Dermis microvascular lymphatic vessel endothelial cell (primary cell): ENCODE results near the gene PPP1R15B. TPM values are rescaled to one million over a fixed set of nuclear protein-coding genes. Genes with fewer than 3 reads are reported as not detected.

Experiments used
- DNase-seq, 2 donors: peaks; one replicate each; pipeline versions ENCODE4 v3.0.0 to v3.0.0-alpha.2; 2010; ENCODE audit warnings: low read depth in 2 of 2
- total RNA-seq: library from RNA; depleted of rRNA; stranded (reverse); fragments of >200 nt; gene quantifications from 2 replicates; pipeline ENCODE4 v1.2.1, GENCODE V29; 2014

Gene PPP1R15B
- total RNA-seq, 1 donor from 2014 or later: 17.5 TPM

- DNase-seq: peak in 1 of 2 donors; percentile 77
Observed at GRCh38 chr1:204367956-204368355, 43.7 kb downstream of the PPP1R15B start.

- peak in 1 of 2 donors; percentile 35 for DNase-seq
Observed at GRCh38 chr1:204367193-204367858, 44.3 kb downstream of the PPP1R15B start.

- no peak for DNase-seq
Observed at GRCh38 chr1:204366759-204367158, 44.9 kb downstream of the PPP1R15B start.

GRCh38 chr1:204363335-204364114 is 48.1 kb downstream of the PPP1R15B start:
- DNase-seq: peak; percentile 52 to 81

- DNase-seq: no peak
Observed at GRCh38 chr1:204362984-204363334, 48.7 kb downstream of the PPP1R15B start.

GRCh38 chr1:204361781-204362180 is 49.8 kb downstream of the PPP1R15B start:
- DNase-seq: no peak

GRCh38 chr1:204361341-204361771 is 50.3 kb downstream of the PPP1R15B start:
- DNase-seq: no peak

GRCh38 chr1:204360314-204360713 is 51.3 kb downstream of the PPP1R15B start:
- no peak for DNase-seq

GRCh38 chr1:204359474-204360255 is 52.0 kb downstream of the PPP1R15B start, which contains the start of gene PLEKHA6:
PLEKHA6 (minus strand) TSS chr1:204359929; CDS start chr1:204273727, 86,202 bp downstream.
- DNase-seq: peak in 1 of 2 donors; percentile 24

GRCh38 chr1:204359131-204359473 is 52.5 kb downstream of the PPP1R15B start:
- DNase-seq: no peak

- no peak for DNase-seq
Observed at GRCh38 chr1:204358605-204359004, 53.0 kb downstream of the PPP1R15B start.

- peak in 1 of 2 donors; percentile 25 for DNase-seq
Observed at GRCh38 chr1:204357551-204358490, 53.8 kb downstream of the PPP1R15B start.

- no peak for DNase-seq
Observed at GRCh38 chr1:204356997-204357396, 54.6 kb downstream of the PPP1R15B start.

- no peak for DNase-seq
Observed at GRCh38 chr1:204355913-204356312, 55.7 kb downstream of the PPP1R15B start.

GRCh38 chr1:204354579-204354978 is 57.0 kb downstream of the PPP1R15B start:
- DNase-seq: no peak

Other genes starting within 250 kb of the PPP1R15B start
- gene REN, start 245.5 kb downstream of the PPP1R15B start, total RNA-seq: 0.13 TPM in 1 of 2 replicates, not detected in the other
- gene KISS1, start 215.3 kb downstream of the PPP1R15B start, total RNA-seq: 0.38 and 1.2 TPM in 2 replicates
- 0.13 TPM in 1 of 2 replicates, not detected in the other for gene GOLT1A, start 197.8 kb downstream of the PPP1R15B start, total RNA-seq
- 0.89 and 1.5 TPM in 2 replicates for gene PLEKHA6, start 51.9 kb downstream of the PPP1R15B start, total RNA-seq
- 11.7 and 20.5 TPM in 2 replicates for gene PIK3C2B, start 83.0 kb upstream of the PPP1R15B start, total RNA-seq
- gene MDM4, start 104.6 kb upstream of the PPP1R15B start, total RNA-seq: 9.2 and 17.6 TPM in 2 replicates